ENCODE data around the gene TGFBR3L.
A peak's percentile ranks its signal among the peaks of the same experiment; 100 is the strongest.
"Not testable (repeated sequence)": the region's sequence is repeated elsewhere in the genome, so short reads cannot be mapped to it uniquely, and the experiment has no call there.

Gene TGFBR3L

GRCh38 chr19:7917267-7918061 is 2.8 kb downstream of the TGFBR3L start:
- DNase-seq (ENCODE audit: low read depth), result peak; percentile 43

- DNase-seq (ENCODE audit: low read depth), result not testable (repeated sequence)
Measured at GRCh38 chr19:7918062-7918614, 3.5 kb downstream of the TGFBR3L start.

DNA sequence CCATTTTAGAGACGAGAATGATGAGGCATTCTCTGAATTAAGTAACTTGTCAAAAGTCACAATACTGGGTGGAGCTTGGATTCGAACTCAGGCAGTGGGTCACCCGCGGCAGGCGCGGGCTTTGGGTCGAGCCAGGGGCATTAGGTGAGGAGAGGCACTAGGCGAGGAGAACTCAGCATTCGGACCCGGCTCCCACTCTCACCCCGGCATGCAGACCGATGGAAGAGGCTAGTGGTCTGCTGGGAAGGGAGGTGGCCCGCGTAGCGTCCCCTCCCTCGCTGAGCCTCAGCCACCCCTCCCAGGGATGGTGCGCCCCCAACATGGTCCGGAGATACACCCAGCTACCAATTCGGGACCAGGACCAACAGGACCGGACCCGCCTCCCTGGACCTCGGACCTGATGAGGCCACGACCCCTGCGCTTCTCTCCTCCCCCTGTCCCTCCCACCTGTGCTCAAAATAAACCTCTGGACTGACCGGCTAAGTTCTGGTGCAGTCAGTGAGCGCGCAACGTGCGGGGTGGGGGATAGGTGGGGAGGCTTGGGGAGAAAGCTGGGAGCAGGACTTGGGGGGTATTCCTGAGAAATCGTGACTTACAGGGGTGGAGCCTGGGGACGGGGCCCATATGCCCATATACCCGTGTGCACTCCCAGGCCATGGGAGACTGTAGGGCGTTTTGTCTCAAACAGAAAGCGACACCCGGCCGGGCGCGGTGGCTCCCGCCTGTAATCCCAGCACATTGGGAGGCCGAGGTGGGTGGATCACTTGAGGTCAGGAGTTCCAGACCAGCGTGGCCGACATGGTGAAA is 4.2 kb downstream of the TGFBR3L start:
- DNase-seq (ENCODE audit: low read depth), result no peak

- peak; percentile 88 for DNase-seq (ENCODE audit: low read depth)
Measured at GRCh38 chr19:7919610-7920518, 5.2 kb downstream of the TGFBR3L start, which contains the start of gene SNAPC2. Gene SNAPC2 (plus strand): TSS chr19:7920338. CDS start chr19:7920367, 29 bp downstream.

DNA sequence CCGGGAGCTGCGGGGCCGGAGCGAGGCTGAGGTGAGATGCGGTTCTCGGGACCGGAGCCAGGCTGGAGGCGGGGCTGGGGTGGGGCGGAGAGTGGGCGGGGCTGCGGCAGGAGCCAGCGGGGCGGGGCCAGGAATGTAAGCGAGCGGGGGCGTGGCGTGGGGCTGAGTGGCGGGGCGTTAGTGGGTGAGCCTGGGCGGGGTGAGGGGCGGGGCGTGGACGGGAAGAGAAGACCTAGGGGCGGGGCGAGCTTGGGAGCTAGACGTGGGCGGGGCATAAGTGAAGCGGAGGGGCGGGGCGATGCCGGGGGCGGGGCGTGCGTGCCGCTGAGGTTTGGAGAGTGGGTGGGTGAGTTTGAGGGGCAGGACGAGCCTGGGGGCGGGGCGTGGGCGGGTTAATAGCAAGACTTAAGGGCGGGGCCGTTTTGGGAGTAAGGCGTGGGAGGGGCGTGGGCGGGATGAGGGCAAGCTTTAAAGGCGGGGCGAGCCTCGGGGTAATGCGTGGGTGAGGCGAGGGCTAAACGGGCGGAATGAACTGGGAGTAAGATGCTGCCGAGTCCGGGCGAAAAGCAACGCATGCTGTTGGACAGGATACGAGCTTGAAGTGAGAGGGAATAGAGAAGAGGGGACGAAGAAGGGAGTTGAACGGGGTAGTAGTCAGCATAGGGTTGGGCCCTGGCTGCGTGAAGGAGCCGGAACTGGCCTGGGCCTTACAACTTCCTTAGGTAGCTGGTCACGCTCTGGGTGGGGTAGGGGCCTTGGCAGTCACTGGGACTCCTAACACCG is 6.1 kb downstream of the TGFBR3L start:
- peak; percentile 95 for DNase-seq (ENCODE audit: low read depth)

- no peak for DNase-seq (ENCODE audit: low read depth)
Measured at GRCh38 chr19:7921302-7921966, 6.8 kb downstream of the TGFBR3L start.

- DNase-seq (ENCODE audit: low read depth), result no peak
Measured at GRCh38 chr19:7921967-7922835, 7.6 kb downstream of the TGFBR3L start.

DNA sequence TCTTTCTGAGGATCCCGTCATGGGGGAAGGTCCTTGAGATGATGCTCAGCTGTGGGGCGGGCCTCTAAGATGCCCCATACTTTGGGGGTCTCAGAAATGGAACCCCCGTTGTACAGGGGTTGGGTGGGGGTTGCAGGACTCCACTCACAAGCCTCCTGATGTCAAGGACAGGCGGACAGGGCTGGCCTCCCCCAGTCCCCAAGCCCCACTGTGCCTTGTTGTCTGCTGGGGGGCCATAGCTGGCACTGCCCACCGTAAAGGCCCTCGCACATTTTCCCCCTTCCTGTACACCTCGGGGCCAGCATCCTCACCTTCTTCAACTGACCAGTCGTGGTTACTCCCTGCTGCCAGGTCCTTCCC is 8.2 kb downstream of the TGFBR3L start:
- no peak for DNase-seq (ENCODE audit: low read depth)

- DNase-seq (ENCODE audit: low read depth), result peak; percentile 37
Measured at GRCh38 chr19:7923295-7924191, 8.9 kb downstream of the TGFBR3L start.

GRCh38 chr19:7924241-7924640 is 9.6 kb downstream of the TGFBR3L start:
- DNase-seq (ENCODE audit: low read depth), result no peak

DNA sequence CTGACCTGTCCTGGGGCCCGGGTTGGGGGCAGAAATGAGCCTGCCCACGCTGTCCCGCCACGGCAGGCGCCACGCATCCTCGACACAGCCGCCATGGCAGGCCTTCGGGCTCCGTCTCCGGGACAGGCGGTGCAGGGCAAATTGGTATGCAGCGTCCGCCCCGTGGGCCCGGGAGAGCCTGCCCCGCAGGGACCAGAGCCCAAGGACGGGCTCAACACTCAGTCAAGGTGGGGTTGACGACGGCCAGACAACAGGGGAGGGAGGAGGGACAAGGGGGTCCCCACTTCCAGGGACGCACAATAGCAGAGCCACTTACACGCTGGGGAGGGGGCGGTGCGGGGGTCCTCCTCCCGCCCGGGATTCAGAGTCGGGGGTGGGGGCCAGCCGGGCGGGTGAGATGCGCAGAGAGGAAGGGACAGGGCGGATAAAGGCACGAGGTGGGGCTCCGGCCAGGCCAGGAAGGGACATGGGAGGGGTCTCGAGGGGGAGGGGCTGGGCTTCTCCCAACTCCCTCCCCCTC is 10.1 kb downstream of the TGFBR3L start:
- no peak for DNase-seq (ENCODE audit: low read depth)

DNA sequence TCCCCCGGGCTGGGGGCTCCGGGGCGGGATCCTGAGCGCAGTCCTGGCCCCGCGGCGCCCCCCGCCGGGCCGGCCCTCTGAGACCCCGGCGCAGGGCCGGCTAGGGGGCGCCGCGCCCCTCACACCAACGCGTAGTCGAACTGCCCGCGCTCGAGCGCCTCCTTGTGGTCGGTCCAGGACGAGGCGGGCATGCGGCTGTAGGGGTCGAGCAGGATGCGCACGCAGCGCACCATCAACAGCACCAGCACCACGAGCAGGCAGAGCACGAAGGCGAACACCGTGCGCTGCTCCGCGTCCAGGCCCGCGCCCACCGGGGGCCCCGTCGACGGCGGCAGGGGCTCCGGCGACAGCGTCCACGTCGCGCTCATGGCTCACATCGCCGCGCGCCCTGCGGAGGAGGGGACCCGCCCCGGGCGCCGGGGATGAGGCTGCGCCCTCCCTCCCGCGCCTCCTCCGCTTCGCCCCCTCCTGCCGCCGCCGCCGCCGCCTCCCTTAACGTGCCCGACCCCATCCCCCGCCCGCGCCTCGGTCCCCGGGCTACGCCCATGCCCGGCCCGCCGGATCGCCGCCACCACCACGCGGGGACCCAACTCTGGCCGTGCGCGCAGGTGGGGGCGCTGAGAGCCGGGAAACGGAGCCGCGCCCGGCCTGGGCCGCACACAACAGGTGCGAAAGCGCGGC is 10.7 kb downstream of the TGFBR3L start:
- peak; percentile 51 for DNase-seq (ENCODE audit: low read depth)

- DNase-seq (ENCODE audit: low read depth), result peak; percentile 58
Measured at GRCh38 chr19:7926021-7926726, 11.5 kb downstream of the TGFBR3L start, which contains the start of gene CTXN1. Gene CTXN1 (minus strand): TSS chr19:7926135. CDS start chr19:7925538, 597 bp downstream.

- DNase-seq (ENCODE audit: low read depth), result no peak
Measured at GRCh38 chr19:7926727-7927604, 12.3 kb downstream of the TGFBR3L start.

- DNase-seq (ENCODE audit: low read depth), result no peak
Measured at GRCh38 chr19:7927605-7928333, 13.1 kb downstream of the TGFBR3L start.
